K562 (cell line): ENCODE measurements around the gene E2F1. TPM values are rescaled to one million over a fixed set of nuclear protein-coding genes. Genes with fewer than 3 reads are reported as not detected.

ENCODE experiments used
- ASH1L ChIP-seq: fragments of 450-650 bp; IDR thresholded peaks from 2 replicates; pipeline ENCODE4 v1.6.1; 2018; ENCODE audit warnings: borderline replicate concordance, mild to moderate bottlenecking, low read depth; ENCODE audit not compliant: partially characterized antibody
- CAMTA2 ChIP-seq: fragments of 250-450 bp; sonication (Bioruptor Pico); conservative IDR thresholded peaks from 2 replicates; pipeline ENCODE4 v1.5.1; 2022
- CBFA2T3 ChIP-seq: fragments of 450-650 bp; IDR thresholded peaks from 2 replicates; pipeline ENCODE4 v1.6.1; 2017
- DIDO1 ChIP-seq: fragments of 450-650 bp; IDR thresholded peaks from 2 replicates; pipeline ENCODE4 v1.6.1; 2016; ENCODE audit warnings: low read depth, missing biosample characterization, missing genetic modification characterization
- ESRRB ChIP-seq: fragments of 250-450 bp; sonication (Bioruptor Pico); IDR thresholded peaks from 2 replicates; pipeline ENCODE4 v1.5.0; 2020; ENCODE audit warnings: mild to moderate bottlenecking, moderate library complexity, borderline replicate concordance
- HEY1 ChIP-seq: fragments of 250-450 bp; sonication (Bioruptor Pico); IDR thresholded peaks from 2 replicates; pipeline ENCODE4 v1.5.0; 2020; ENCODE audit warnings: mild to moderate bottlenecking, moderate library complexity, borderline replicate concordance
- KDM1A ChIP-seq, 2 experiments: fragments of 450-650 bp; IDR thresholded peaks; 2 replicates each; pipeline ENCODE4 v1.6.1; 2016; ENCODE audit warnings: mild to moderate bottlenecking in 2 of 2
- KDM2B ChIP-seq: fragments of 250-450 bp; sonication (Bioruptor Pico); IDR thresholded peaks from 2 replicates; pipeline ENCODE4 v1.8.0; 2021; ENCODE audit warnings: mild to moderate bottlenecking, moderate library complexity
- PBX2 ChIP-seq, 2 experiments: IDR thresholded peaks in 1 of 2; conservative IDR thresholded peaks in 1 of 2; 2 replicates each; pipeline ENCODE4 v1.6.1; 2016; ENCODE audit warnings: low read depth in 2 of 2, mild to moderate bottlenecking in 1 of 2, missing compliant biosample characterization in 1 of 2, missing genetic modification characterization in 1 of 2, moderate library complexity in 1 of 2
- PHF8 ChIP-seq: fragments of 200-600 bp; sonication (generic); IDR thresholded peaks from 2 replicates; pipeline ENCODE4 v1.6.1; 2012; ENCODE audit warnings: mixed run types, mild to moderate bottlenecking, inconsistent platforms, low read length, moderate library complexity, borderline replicate concordance
- SIN3A ChIP-seq, 2 experiments: fragments of 150-350 bp in 1 of 2; IDR thresholded peaks; 2 replicates each; pipeline ENCODE4 v1.6.1; 2011 to 2016; ENCODE audit warnings: borderline replicate concordance in 2 of 2, low read depth in 2 of 2, low read length in 2 of 2, mild to moderate bottlenecking in 2 of 2, moderate library complexity in 2 of 2; ENCODE audit not compliant: control insufficient read depth in 1 of 2
- TFAP4 ChIP-seq: sonication (generic); formaldehyde crosslinking; IDR thresholded peaks from 2 replicates; pipeline ENCODE4 v1.8.0; 2022; ENCODE audit warnings: missing genetic modification reagents, mild to moderate bottlenecking, moderate library complexity, borderline replicate concordance
- ZBTB17 ChIP-seq: fragments of 450-650 bp; formaldehyde crosslinking; IDR thresholded peaks from 2 replicates; pipeline ENCODE4 v1.4.0; 2020; ENCODE audit warnings: mild to moderate bottlenecking
- ZHX1 ChIP-seq: fragments of 150-350 bp; conservative IDR thresholded peaks from 2 replicates; pipeline ENCODE4 v1.6.1; 2014; ENCODE audit warnings: low read length
- ZNF12 ChIP-seq: sonication (generic); formaldehyde crosslinking; IDR thresholded peaks from 2 replicates; pipeline ENCODE4 v1.4.0; 2020; ENCODE audit warnings: mild to moderate bottlenecking, missing genetic modification reagents
- ZNF134 ChIP-seq: fragments of 250-450 bp; sonication (Bioruptor Pico); conservative IDR thresholded peaks from 2 replicates; pipeline ENCODE4 v1.4.0; 2020
- ZNF316 ChIP-seq: fragments of 450-650 bp; IDR thresholded peaks from 2 replicates; pipeline ENCODE4 v1.6.1; 2016
- ZNF445 ChIP-seq: fragments of 250-450 bp; sonication (Bioruptor Pico); IDR thresholded peaks from 2 replicates; pipeline ENCODE4 v1.4.0; 2020; ENCODE audit warnings: low read depth, mild to moderate bottlenecking, moderate library complexity
- ZNF695 ChIP-seq: fragments of 450-650 bp; formaldehyde crosslinking; IDR thresholded peaks from 2 replicates; pipeline ENCODE4 v1.4.0; 2020; ENCODE audit warnings: mild to moderate bottlenecking, moderate library complexity
- ZNF699 ChIP-seq: fragments of 250-450 bp; sonication (Bioruptor Pico); IDR thresholded peaks from 2 replicates; pipeline ENCODE4 v1.8.0; 2021; ENCODE audit warnings: mild to moderate bottlenecking, moderate library complexity; ENCODE audit not compliant: insufficient replicate concordance
- ZSCAN29 ChIP-seq: fragments of 450-650 bp; IDR thresholded peaks from 2 replicates; pipeline ENCODE4 v1.6.1; 2017
- polyA plus RNA-seq, 8 experiments: library from polyadenylated mRNA; depleted of rRNA in 4 of 8; stranded (reverse) in 5 of 8; unstranded in 3 of 8; fragments of >200 nt; fragmentation: Nextera tagmentation in 2 of 8; fragmentation: Illumina TruSeq in 1 of 8; extraction: Ambion mirVana in 2 of 8; extraction: Trizol in 1 of 8; gene quantifications; 2 replicates each; pipeline versions ENCODE4 v1.2.1 to v1.2.3, GENCODE V29; 2011 to 2014; ENCODE audit warnings: inconsistent platforms in 1 of 8, missing spikeins in 1 of 8
- total RNA-seq, 7 experiments: library from RNA; depleted of rRNA in 6 of 7; stranded (reverse); fragments of >200 nt in 6 of 7; fragmentation: Illumina TruSeq in 2 of 7; extraction: Trizol in 2 of 7; gene quantifications; 2 replicates each; pipeline versions ENCODE4 v1.2.1 to v1.2.3, GENCODE V29; 2011 to 2021; ENCODE audit warnings: low replicate concordance in 1 of 7

Gene E2F1
- total and polyA plus RNA-seq, 9 of the 15 experiments (the other 6 are each of a cell fraction or from before 2014, with no cell fraction given): 0.14 to 30.6 (median 13.1) TPM

DNA sequence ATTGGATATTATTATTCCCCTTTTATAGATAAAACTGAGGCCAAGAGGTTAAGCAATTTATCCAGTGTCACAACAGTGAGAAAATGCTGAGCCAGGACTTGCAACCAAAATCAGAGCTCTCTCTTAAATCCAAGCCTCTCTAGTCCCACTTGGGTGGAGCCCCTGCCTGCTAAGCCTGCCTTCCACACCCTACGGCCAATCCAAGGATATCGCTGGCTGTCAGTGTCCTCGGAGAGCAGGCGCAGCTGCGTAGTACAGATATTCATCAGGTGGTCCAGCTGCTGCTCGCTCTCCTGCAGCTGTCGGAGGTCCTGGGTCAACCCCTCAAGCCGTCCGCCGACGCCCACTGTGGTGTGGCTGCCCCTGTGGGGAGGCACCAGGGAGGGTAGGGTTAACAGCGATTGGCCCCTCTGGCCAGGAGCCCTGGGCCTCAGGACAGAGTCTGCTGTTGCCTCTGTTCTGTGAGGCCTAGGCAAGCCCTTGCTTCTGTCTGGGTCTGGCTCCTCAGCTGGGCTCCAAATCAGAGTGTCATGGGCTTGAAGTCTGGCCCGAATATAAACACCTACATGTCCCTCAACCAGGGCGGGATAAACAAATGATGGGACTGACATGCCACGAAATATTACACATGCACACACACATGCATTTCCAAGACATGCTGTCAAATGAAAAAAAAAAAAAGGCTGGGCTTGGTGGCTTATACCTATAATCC lies 8.0 kb downstream of the E2F1 start (continued):
- TF ChIP-seq PBX2 (CRISPR knock-in tag; IDR thresholded peaks at IDR 0.05; ENCODE audit: low read depth) (no peak), PBX2 (tag; conservative IDR thresholded peaks at IDR 0.05; ENCODE audit: low read depth) (no peak), ZBTB17 (CRISPR knock-in tag) (no peak), TFAP4 (peak; percentile 45; the same call in 1 of the 2 replicates), KDM1A (IDR thresholded peaks at IDR 0.05) (0 out of 4 replicates have a peak, but pooled peaks of 1 of the 2 experiments have one; percentile 28), HEY1 (CRISPR knock-in tag) (no peak), ZNF445 (CRISPR knock-in tag) (no peak), ZNF695 (CRISPR knock-in tag) (no peak), ZSCAN29 (no peak), SIN3A (IDR thresholded peaks at IDR 0.05; ENCODE audit: borderline replicate concordance in 2 of 2, control insufficient read depth in 1 of 2, low read depth in 2 of 2, low read length in 2 of 2) (no peak), ZHX1 (no peak), ZNF12 (CRISPR knock-in tag) (no peak), KDM2B (no peak), CBFA2T3 (peak; percentile 68), PHF8 (no peak), ZNF699 (CRISPR knock-in tag) (no peak), ESRRB (CRISPR knock-in tag) (no peak), ZNF134 (CRISPR knock-in tag) (no peak), ASH1L (no peak), DIDO1 (tag) (no peak), CAMTA2 (CRISPR knock-in tag) (no peak), ZNF316 (0 out of 2 replicates have a peak, but pooled peaks have one; percentile 35)
